Natural killer cell (primary cell): ENCODE measurements around the gene ABCC11. TPM values are rescaled to one million over a fixed set of nuclear protein-coding genes. Genes with fewer than 3 reads are reported as not detected.

ENCODE experiments used
- ATAC-seq, 3 donors: fragments of 150-1000 bp in 2 of 3; fragments of 200-7000 bp in 1 of 3; cut with Tn5 transposase; 1 replicate in 1 of 3; 2 replicates in 2 of 3; pipeline ENCODE4 v1.10.0; 2021; ENCODE audit warnings: mild to moderate bottlenecking in 2 of 3, moderate library complexity in 2 of 3
- DNase-seq, 2 donors: peaks; one replicate each; pipeline versions ENCODE4 v3.0.0 to v3.0.0-alpha.2; 2013 to 2021; ENCODE audit warnings: mixed read lengths in 1 of 2
- H3K27ac ChIP-seq: one replicate; pipeline ENCODE4 v1.5.1; 2013; ENCODE audit warnings: mild to moderate bottlenecking, low read length
- H3K27me3 ChIP-seq: one replicate; pipeline ENCODE4 v1.6.1; 2013; ENCODE audit warnings: low read length; ENCODE audit not compliant: control insufficient read depth, insufficient read depth
- H3K36me3 ChIP-seq: one replicate; pipeline ENCODE4 v1.6.1; 2013; ENCODE audit warnings: low read length; ENCODE audit not compliant: control insufficient read depth, insufficient read depth
- H3K4me1 ChIP-seq: one replicate; pipeline ENCODE4 v1.6.1; 2013; ENCODE audit warnings: low read length; ENCODE audit not compliant: control insufficient read depth, insufficient read depth
- H3K4me3 ChIP-seq: one replicate; pipeline ENCODE4 v1.5.1; 2013; ENCODE audit warnings: low read length
- H3K9me3 ChIP-seq: one replicate; pipeline ENCODE4 v1.6.1; 2013; ENCODE audit warnings: low read length; ENCODE audit not compliant: control insufficient read depth, insufficient read depth
- H3K27ac Mint-ChIP-seq, 2 donors: one replicate each; pipeline ENCODE4 v1.8.0; 2022; ENCODE audit warnings: mild to moderate bottlenecking in 2 of 2, mixed read lengths in 2 of 2, moderate library complexity in 1 of 2
- H3K27me3 Mint-ChIP-seq, 2 donors: one replicate each; pipeline ENCODE4 v1.8.0; 2022; ENCODE audit warnings: low read depth in 2 of 2, mixed read lengths in 2 of 2
- H3K36me3 Mint-ChIP-seq: one replicate; pipeline ENCODE4 v1.8.0; 2022; ENCODE audit warnings: mixed read lengths
- H3K4me1 Mint-ChIP-seq, 2 donors: one replicate each; pipeline ENCODE4 v1.8.0; 2022; ENCODE audit warnings: mixed read lengths in 2 of 2
- H3K4me3 Mint-ChIP-seq: one replicate; pipeline ENCODE4 v1.8.0; 2022; ENCODE audit warnings: mild to moderate bottlenecking, moderate library complexity, mixed read lengths
- H3K9me3 Mint-ChIP-seq, 2 donors: one replicate each; pipeline ENCODE4 v1.8.0; 2022; ENCODE audit warnings: mixed read lengths in 2 of 2
- CTCF ChIP-seq: fragments of 200-600 bp; IDR thresholded peaks from one replicate; pipeline ENCODE4 v1.8.0; 2022; ENCODE audit warnings: antibody characterized with exemption
- WGBS: methylation state at CpG from one replicate; pipeline ENCODE4 v1.1.7; 2013; ENCODE audit warnings: missing lambda C conversion rate; ENCODE audit not compliant: insufficient coverage; 5-methylcytosine and 5-hydroxymethylcytosine counted together
- intact Hi-C: fragments of 100-400 bp; cut with micrococcal nuclease; formaldehyde crosslinking; loops from one replicate; pipeline ENCODE4 v1.14.2; 2022
- total RNA-seq, 4 donors: library from RNA; stranded (reverse); fragments of 120-200 nt in 1 of 4; gene quantifications; one replicate each; pipeline versions ENCODE4 v1.2.3 to v1.2.4, GENCODE V29; 2013 to 2022

Gene ABCC11
- total RNA-seq, 3 donors from 2014 or later (not counting 1 experiment from before 2014, with no cell fraction given): 0.20 to 0.30 TPM; not detected in 1

GRCh38 chr16:48262631-48263030, 15.3 kb upstream of the ABCC11 start:
- H3K27me3 Mint-ChIP-seq: no peaks in the 10 kb centered on the region

GRCh38 chr16:48261569-48261968, 14.2 kb upstream of the ABCC11 start:
- WGBS: 100% methylated on average over 1 of the region's 1 CpG
- Histone ChIP-seq H3K27ac (no peak overlapping the region), H3K9me3 (no peaks in the 10 kb centered on the region), H3K4me3 (no peak overlapping the region), H3K36me3 (peaks cover 64% of the 10 kb centered on the region), H3K4me1 (no peaks in the 10 kb centered on the region), H3K27me3 (no peaks in the 10 kb centered on the region)
- no peak for DNase-seq
- TF ChIP-seq CTCF: no peak
- H3K27me3 Mint-ChIP-seq: no peaks in the 10 kb centered on the region
- H3K9me3 Mint-ChIP-seq: no peaks in the 10 kb centered on the region
- no peak overlapping the region for H3K4me3 Mint-ChIP-seq
- H3K4me1 Mint-ChIP-seq: peaks cover 0 to 5% of the 10 kb centered on the region in 2 donors
- H3K27ac Mint-ChIP-seq: no peak overlapping the region
- no peak for ATAC-seq
- intact Hi-C loops: no loop called here
- H3K36me3 Mint-ChIP-seq: peaks cover 36% of the 10 kb centered on the region

More at GRCh38 chr16:48262631-48263030, 15.3 kb upstream of the ABCC11 start:
- no peaks in the 10 kb centered on the region for H3K27me3 ChIP-seq
- no peak overlapping the region for H3K27ac Mint-ChIP-seq
- intact Hi-C loops: no loop called here
- no peak overlapping the region for H3K4me3 ChIP-seq
- peaks cover 0 to 5% of the 10 kb centered on the region in 2 donors for H3K4me1 Mint-ChIP-seq
- H3K36me3 Mint-ChIP-seq: peaks cover 36% of the 10 kb centered on the region
- no peak for TF ChIP-seq CTCF
- peaks cover 60% of the 10 kb centered on the region for H3K36me3 ChIP-seq
- no peak overlapping the region for H3K4me3 Mint-ChIP-seq
- WGBS: no CpG with 5 or more reads among the region's 2 CpGs
- no peaks in the 10 kb centered on the region for H3K4me1 ChIP-seq
- H3K9me3 Mint-ChIP-seq: no peaks in the 10 kb centered on the region
- H3K9me3 ChIP-seq: no peaks in the 10 kb centered on the region
- ATAC-seq: no peak
- DNase-seq: no peak
- H3K27ac ChIP-seq: no peak overlapping the region

- DNase-seq (no peak), ATAC-seq (no peak)
- H3K36me3 ChIP-seq: peaks cover 63% of the 10 kb centered on the region
- Mint-ChIP-seq H3K36me3 (peaks cover 16% of the 10 kb centered on the region), H3K4me3 (no peak overlapping the region), H3K9me3 (no peaks in the 10 kb centered on the region), H3K27ac (no peak overlapping the region), H3K4me1 (peaks cover 7 to 10% of the 10 kb centered on the region in 2 donors), H3K27me3 (no peaks in the 10 kb centered on the region)
- no peaks in the 10 kb centered on the region for H3K4me1 ChIP-seq
- H3K27ac ChIP-seq: no peak overlapping the region
- TF ChIP-seq CTCF: no peak
- H3K9me3 ChIP-seq: no peaks in the 10 kb centered on the region
- H3K27me3 ChIP-seq: no peaks in the 10 kb centered on the region
- no peak overlapping the region for H3K4me3 ChIP-seq
- WGBS: 100% methylated on average over 5 of the region's 7 CpGs
- intact Hi-C loops: no loop called here
Measured at GRCh38 chr16:48256579-48257177, 9.3 kb upstream of the ABCC11 start.

GRCh38 chr16:48252013-48252412, 4.7 kb upstream of the ABCC11 start:
- intact Hi-C loops: no loop called here
- Histone ChIP-seq H3K36me3 (peaks cover 30% of the 10 kb centered on the region), H3K27ac (no peak overlapping the region), H3K4me1 (peaks cover 6% of the 10 kb centered on the region), H3K4me3 (no peak overlapping the region), H3K9me3 (no peaks in the 10 kb centered on the region), H3K27me3 (no peaks in the 10 kb centered on the region)
- ATAC-seq (no peak), DNase-seq (no peak)
- peaks cover 25 to 39% of the 10 kb centered on the region in 2 donors for H3K4me1 Mint-ChIP-seq
- no peaks in the 10 kb centered on the region for H3K36me3 Mint-ChIP-seq
- no peak overlapping the region for H3K4me3 Mint-ChIP-seq
- no peak for TF ChIP-seq CTCF
- H3K9me3 Mint-ChIP-seq: no peaks in the 10 kb centered on the region
- no peak overlapping the region for H3K27ac Mint-ChIP-seq
- WGBS: 96% methylated on average over 5 of the region's 5 CpGs
- H3K27me3 Mint-ChIP-seq: no peaks in the 10 kb centered on the region
